GM21526 (cell line): Measurements from ENCODE around the gene GPX3.

Experiments
- ATAC-seq: cut with Tn5 transposase; IDR thresholded peaks from one replicate; pipeline ENCODE4 v1.9.1; 2021; ENCODE audit warnings: moderate library complexity; ENCODE audit not compliant: unreplicated experiment, low FRiP score

GPX3 gene, protein sequence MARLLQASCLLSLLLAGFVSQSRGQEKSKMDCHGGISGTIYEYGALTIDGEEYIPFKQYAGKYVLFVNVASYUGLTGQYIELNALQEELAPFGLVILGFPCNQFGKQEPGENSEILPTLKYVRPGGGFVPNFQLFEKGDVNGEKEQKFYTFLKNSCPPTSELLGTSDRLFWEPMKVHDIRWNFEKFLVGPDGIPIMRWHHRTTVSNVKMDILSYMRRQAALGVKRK

DNA sequence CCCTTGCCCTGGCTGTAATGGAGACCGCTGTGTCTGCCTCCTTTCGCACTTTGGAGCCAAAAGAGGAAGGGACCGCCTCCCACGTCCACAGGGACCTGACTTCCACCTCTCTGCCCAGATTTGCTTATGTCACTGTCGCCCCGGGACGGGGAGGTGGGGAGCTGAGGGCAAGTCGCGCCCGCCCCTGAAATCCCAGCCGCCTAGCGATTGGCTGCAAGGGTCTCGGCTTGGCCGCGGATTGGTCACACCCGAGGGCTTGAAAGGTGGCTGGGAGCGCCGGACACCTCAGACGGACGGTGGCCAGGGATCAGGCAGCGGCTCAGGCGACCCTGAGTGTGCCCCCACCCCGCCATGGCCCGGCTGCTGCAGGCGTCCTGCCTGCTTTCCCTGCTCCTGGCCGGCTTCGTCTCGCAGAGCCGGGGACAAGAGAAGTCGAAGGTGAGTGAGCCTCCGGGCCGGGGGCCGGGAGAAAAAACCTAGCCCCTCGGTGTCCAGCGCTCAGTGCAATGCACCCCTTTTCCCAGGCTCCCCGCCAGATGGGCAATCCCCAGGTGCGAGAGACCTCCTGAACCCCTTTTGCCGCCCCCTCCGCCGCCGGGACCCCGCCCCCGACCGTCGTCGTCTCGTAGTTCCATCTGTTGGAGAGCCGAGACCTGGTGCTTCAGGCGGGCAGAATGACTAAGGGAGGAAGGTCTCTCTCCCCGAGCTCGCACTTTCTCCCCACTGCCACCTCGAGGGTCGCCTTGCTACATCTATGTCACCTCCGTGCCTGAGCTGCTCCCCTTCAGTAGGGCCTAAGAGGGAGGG is at the start of gene GPX3:
Gene GPX3, plus strand, starts transcription at position 288 of the 807 bp plus-strand sequence. Its CDS starts 64 bp downstream, at position 352.
- ATAC-seq: peak; percentile 57

DNA sequence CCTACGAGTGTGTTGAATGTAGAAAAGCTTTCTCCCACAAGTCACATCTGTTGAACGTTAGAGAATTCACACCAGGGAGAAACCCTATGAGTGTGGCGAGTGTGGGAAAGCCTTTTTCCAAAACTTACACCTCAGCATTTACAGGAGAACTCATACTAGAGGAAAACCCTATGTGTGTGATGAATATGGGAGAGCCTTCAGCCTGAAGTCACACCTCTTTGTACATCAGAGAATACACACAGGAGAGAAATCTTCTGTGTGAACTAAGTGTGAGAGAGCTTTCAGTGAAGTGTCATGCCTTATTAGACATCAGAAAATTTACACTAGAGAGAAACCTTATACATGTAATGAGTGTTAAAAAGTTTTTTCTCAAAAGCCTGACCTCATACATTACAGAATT is 41.8 kb upstream of the GPX3 start:
- ATAC-seq: no peak

DNA sequence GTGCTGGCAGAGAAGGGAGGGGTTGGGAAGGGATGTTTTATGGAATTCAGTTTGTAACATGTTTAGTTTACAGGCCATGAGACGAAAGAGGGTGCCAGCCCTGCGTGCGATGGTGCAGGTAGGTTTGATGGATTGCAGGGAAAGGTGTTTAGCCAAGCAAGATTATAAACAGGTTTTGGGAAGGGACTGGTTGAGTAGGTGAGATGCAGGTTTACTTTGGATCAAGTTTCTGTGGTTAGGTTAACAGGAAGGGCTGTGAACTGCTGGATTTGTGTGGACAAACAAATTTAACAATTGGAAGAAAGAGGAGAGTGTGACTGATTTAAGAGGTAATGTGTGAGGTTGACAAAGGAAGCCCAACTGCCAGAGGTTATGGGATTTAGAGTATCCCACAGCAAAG is 32.6 kb upstream of the GPX3 start:
- no peak for ATAC-seq

DNA sequence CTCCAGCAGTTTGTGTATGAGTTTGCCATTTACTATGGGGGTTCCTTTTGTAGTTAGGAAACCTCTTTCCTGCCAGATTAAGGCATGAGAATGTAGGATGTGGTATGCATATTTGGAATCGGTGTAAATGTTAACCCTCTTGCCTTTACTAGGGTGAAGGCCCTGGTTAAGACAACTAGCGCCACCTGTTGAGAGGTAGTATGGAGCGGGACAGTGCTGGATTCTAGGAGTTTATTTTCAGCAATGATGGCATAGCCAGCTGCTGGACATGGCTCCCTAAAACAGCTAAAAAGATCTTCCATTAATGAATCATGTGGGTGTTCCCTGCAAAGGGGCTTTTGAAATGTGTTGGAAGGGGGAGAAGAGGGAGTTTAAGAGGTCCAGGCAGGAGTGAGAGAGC is 30.7 kb upstream of the GPX3 start:
- no peak for ATAC-seq

DNA sequence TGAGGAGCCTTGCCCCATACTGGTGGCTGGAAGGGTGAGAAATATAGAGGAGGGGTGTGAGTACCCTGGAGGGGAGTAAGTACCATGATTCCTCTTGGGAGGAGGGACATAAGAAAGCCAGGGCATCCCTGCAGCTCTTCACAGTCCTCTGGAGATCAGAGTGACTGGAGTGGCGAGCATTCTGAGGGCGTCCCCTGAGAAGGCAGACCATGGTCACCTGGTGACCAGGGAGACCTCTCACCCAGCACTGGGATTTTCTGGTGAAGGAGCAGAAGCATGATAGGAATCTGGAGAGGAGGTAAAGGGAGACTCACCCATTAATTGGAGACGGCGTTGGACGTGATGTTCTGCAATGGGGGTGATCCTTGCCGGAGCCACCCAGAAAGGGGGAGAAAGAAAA is 27.7 kb upstream of the GPX3 start:
- no peak for ATAC-seq

DNA sequence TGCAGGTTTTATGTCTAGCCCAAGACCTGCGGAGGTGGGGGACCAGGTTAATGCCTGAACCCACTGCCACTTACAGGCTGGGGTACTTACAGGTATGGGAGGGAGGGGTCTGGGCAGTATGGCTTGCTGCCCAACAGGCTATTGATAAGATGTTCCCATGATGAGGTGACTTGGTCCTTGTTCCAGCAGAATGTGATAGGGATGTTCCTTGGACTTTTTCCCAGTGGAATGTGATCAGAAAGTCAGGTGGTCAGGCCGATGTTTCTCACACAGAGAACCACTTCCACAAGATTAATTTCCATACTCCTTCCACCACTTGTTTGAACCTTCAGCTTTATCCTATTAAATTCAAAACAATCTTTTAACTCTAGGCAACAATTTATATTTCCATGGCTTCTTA is 27.0 kb upstream of the GPX3 start:
- ATAC-seq: no peak

DNA sequence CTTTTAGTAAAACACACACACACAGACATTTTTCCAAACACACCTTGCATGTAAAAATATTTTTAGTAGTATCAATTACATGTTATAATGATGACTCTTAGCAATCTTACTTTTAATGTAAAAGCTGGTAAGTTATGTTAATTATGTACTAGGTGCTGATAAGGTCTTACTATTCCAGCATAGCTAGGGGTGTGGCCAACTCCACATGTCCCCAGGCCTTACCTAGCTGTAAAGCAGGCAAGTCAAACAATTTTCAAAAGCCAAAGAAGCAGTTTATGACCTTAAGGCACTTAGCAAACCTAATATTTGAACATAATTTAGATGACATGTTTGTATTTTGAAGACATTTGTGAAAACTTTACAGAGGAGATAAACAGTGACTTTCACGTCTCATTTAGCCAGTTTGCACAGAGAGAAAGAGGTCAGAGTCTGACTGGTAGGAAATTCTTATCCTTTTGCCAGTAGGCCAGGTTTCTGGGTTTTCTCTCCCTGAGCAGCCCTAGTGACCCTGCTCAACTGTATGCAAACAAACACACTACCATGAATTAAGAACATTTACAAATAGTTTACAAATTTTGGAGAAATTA is 26.5 kb upstream of the GPX3 start:
- ATAC-seq: no peak

DNA sequence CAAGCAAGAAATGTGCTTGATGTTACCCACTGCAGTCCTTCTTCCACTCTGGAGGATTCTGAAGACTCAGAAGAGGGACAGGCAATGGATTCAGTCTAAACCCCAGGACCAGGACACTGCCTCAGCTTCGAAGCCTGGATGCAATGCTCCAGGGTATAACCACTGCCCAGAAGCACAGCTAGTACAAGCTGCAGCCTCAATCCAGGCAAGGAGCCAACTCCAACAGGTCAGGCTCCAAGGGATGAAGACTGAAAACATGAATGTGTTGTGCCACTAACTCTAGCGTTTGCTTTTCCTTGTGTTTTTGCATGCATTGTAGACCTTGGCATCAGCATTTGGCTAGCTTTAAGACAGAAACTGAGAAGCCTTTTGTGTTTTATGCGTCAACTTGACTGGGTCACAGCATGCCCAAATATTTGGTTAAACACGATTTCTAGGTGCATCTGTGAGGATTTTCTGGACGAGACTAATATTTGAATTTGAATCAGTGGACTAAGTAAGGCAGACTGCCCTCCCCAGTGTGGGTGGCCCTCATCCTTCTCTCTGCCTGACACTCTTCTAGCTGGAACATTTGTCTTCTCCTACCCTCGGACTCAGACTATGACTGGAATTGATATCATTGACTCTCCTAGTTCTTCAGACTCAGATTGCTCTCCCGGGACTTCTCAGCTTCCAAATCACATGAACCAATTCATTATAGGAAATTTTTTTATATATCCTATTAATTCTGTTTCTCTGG is 20.5 kb upstream of the GPX3 start:
- no peak for ATAC-seq

DNA sequence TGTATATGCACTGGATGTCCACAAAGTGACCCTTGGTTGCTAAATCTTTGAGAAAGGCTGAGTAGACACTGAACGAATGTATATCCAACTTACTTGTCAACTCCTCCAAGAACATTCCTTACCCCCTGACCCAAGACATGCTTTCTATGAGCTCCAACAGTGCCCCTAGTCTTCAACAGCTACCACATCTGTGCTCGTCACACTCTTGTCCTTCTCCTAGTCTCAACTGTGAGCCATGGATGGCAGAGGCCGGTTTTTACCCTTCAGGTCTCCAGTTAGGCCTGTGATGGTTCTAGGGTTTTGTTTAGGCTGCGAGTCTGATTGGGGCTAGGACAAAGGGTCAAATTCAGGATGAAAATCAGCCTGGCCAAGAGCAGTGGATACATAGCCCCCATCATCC is 19.0 kb upstream of the GPX3 start:
- no peak for ATAC-seq

DNA sequence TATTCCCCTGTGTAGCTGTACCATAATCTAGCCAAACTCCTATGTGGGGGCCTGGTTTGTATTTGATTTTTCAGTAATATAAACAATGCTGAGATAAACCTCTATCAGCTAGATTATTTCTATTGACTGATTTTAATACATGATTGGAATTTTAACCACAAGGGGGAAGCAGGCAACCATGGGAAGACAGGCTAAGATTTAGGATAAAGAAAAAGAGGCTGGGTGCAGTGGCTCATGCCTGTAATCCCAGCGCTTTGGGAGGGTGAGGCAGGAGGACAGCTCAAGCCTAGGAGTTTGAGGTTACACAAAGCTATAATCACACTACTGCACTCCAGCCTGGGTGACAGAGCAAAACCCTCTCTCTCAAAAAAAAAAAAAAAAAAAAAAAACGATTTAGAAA is 18.1 kb upstream of the GPX3 start:
- no peak for ATAC-seq

DNA sequence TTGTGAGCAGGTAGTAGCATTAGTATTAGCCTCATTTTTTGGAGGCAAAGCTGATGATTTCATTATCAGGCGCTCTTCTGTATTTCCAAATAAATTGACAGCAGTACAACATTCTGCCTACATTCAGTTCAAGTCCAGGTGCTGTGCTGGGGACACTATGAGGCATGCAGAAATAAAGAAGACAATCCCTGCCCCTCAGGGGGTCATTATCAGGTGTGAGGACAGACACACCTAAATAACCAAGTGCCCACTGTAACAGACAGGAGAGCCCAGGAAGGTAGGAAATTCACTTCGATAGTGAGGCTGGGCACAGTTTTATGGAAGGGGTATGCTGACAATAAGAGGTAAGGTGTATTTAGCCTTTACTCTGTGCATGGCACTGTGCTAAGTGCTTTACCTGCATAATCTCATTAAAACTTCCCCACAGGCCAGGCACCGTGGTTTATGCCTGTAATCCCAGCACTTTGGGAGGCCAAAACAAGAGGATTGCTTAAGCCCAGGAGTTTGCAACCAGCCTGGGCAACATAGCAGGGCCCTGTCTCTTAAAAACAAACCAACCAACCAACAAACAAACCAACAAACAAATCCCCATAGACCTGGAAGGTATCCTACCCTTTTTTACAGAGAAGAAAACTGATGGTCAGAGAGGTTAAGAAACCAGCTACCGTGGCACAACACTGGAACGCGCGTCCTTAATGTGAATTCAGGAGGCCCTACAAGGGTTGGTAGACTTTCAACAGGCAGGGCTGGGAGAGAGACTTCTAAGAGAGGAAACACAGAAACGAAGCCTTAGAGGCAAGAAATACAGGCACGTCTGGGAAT is 17.5 kb upstream of the GPX3 start:
- ATAC-seq: no peak

DNA sequence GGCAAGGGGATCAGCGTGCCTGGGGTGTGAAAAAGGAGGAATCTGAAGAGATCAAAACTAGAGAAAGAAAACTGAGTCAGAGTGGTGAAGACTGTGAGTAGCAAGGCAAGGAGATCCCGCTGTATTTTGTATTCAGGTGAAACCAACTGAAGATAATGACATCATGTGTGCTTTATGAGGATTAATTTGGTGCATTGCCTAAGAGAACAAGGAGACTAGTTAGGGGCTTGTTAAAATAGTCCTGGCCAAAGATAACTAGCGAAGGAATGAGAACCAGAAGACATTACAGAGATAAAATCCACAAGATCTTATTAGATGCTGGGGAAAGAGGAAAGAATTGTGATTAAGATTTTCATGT is 16.9 kb upstream of the GPX3 start:
- no peak for ATAC-seq

DNA sequence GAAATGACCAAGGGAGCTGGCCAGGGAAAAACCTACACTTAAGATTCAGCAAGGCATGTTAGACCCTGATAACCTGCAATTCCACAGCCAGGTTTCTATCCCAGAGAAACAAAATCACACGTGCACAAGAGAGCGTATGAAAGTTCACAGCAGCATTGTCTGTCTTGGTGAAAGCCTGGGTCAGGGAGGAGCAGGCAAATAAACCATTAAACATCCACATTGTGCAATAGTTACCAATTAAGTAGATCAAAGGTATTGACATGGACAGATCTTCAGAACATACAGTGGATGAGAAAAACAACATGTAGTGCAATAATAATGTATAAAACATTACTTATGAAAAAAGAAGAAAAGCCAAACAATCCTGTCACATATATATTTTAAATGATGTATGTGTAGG is 15.9 kb upstream of the GPX3 start:
- ATAC-seq: no peak

DNA sequence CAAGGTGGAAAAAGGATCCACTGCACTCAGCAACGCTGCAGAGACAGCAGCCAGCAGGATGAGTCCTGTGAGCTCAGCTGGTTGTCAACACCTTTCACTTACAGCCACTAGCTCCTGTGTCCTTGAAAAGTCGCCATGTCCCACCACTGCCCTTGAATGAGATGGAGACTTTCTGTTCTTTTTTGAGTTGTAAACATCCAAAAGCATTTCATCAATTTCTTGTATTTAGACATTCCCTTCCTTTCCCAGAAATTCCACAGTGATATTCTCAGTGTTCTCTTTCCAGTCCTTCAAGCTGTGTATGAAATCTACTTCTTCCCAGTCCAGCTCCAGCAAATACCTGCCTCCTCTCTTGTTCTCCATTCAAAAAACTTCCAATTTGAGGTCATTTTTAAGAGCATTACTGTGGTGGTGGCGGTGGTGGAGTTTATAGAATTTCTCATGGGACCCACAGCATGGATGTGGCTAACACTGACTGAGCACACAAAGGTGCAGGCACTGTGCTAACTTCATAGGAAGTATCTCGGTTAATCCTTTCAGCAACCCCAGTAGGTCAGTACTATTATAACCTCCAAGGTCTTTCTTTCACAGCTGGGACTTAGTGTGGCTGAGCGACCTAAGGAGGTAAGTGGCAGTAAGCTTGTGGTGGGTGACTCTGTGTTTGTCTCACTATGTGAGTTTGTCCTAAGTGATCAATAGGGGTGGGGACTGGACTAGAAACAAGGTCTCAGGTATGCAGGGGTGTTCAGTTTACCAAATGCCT is 15.0 kb upstream of the GPX3 start:
- ATAC-seq: no peak

DNA sequence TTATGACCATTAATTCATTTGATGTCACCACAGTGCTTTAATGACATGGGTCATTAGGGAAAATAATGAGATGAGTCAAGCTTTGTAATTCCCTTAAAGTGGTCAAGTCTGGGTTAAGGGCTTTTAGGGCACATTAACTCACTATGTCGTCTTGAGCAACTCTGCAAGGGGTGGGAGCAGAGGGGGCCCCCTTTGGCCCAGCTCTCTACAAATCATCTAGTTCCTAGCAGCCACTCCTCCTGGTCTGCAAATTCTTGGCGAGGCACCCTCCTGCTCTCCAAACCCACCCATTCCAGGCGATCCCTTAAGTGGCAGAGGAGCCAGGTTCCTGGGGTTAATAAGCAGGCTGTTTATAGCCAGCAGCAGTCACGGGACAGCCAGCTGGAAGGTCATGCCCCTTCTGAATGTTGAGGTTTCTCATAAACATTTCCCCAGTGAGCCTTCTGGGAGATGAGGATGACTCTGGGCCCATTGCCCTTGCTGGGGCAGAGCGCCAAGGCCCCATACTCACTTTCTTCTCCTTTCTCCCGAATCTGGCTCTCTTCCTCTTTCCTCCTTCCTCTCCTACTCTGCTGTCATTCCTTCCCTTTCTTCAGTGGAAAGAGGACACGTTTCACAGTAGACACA is 14.3 kb upstream of the GPX3 start:
- ATAC-seq: no peak

DNA sequence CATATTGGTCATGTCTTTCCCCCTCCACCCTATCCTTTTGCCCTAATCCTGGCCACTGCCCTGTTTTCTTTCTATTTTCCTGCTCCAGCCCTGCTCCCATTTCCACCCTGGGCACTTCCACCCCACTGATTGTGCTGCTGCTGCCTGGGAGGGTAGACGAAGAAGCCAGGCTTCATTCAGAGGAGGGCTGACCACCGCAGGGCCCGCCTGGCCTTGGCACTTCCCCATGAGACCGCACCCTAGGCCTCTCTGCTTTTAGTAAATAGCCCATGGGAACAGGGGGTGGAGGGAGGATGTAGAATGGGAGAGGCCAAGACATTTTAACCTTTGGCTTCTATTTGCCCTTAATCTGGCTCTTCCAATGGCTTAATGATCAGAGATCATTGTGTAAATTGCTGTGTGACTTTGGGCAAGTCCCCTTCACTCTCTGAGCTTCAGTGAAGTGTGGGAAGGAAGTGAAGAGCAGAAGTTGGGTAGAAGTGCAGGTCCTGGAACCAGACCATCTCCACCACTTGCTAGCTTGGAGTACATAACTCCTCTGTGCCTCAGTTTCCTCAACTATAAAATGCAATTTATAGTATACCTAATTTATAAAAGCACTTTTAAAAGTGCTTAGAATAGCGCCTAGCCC is 13.6 kb upstream of the GPX3 start:
- no peak for ATAC-seq

DNA sequence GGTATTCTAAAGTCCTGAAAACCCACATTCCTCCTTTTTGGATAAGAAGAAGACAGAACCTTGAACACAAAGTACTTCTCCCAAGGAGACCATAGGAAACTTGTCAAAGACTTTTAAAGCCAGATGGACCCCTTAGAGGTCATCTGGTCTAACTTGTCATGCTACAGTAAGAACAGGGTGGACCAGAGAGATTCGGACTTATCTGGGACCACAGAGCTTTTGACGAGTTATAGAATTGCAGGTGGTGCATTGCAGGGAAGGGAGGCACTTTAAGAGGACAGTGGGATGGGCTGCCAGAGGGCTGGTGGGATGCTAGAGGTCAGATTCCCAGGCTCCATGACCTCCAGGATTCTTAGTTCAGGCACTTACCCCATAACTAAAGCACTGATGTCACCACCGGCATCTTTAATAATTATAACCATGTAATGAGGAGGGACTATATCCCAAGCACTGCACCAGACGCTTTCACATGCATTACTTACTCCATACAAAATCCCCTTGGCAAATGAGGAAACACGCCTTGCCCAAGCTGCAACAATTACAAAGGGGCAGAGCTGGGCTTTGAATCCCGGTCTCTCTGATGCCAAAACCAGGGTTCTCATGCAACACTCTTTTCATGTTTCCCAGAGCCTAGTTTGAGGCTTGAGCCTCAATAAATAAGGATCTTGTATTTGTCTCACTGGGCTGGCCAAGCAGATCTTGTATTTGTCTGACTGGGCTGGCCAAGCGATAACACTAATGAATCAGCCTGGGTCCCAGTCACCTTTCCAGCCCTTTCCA is 12.8 kb upstream of the GPX3 start:
- no peak for ATAC-seq

DNA sequence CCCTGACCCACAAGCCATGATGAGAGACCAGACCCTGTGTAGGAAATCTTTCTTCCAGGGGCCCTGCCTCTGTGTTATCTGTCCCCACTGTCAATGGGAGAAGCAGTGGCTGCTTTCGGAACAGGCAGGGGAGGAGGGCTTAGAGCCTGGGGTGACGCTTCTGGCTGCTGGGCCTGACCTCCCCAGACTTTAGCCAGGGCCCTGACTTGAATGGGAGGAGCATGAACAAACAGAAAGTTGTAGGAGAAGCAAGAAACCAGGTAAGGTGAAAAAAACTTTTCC is 12.2 kb upstream of the GPX3 start:
- no peak for ATAC-seq
